H1 (cell line): ENCODE results near the gene DENND4A. TPM values are rescaled to one million over a fixed set of nuclear protein-coding genes. Genes with fewer than 3 reads are reported as not detected.

Source experiments
- CTCF ChIA-PET: fragments of 300-600 bp; sonication (Branson Sonifier 250); formaldehyde crosslinking; loops from one replicate; lab custom pipeline; 2021; ENCODE audit not compliant: partially characterized antibody; lab: Charles Lee
- POLR2A ChIA-PET: fragments of 300-600 bp; sonication (Branson Sonifier 250); formaldehyde crosslinking; loops from one replicate; lab custom pipeline; 2021; ENCODE audit warnings: inconsistent platforms; ENCODE audit not compliant: partially characterized antibody; lab: Charles Lee
- DNase-seq, 2 experiments: peaks; one replicate each; pipeline versions ENCODE4 v3.0.0 to v3.0.0-alpha.2; 2010 to 2022; ENCODE audit warnings: low spot score in 2 of 2, low read depth in 1 of 2, mixed read lengths in 1 of 2
- FAIRE-seq: peaks from 2 replicates; lab custom pipeline; 2011; peaks lifted over from hg19 to GRCh38; lab: Jason Lieb, UNC
- H2AFZ ChIP-seq: 2 replicates; pipeline ENCODE4 v1.8.1; 2012; ENCODE audit warnings: low read length, inconsistent platforms
- H2AK5ac ChIP-seq: 2 replicates; pipeline ENCODE4 v1.6.1; 2013; ENCODE audit warnings: low read depth, low read length
- H2BK120ac ChIP-seq: replicated peaks from 2 replicates; pipeline ENCODE3; 2013; ENCODE audit warnings: low read depth, low read length, inconsistent platforms
- H2BK12ac ChIP-seq: 2 replicates; pipeline ENCODE4 v1.6.1; 2013; ENCODE audit warnings: low read depth, low read length
- H2BK15ac ChIP-seq: 2 replicates; pipeline ENCODE4 v1.6.1; 2013; ENCODE audit warnings: low read length
- H2BK20ac ChIP-seq: 2 replicates; pipeline ENCODE4 v1.6.1; 2013; ENCODE audit warnings: low read length
- H2BK5ac ChIP-seq: 2 replicates; pipeline ENCODE4 v1.6.1; 2013; ENCODE audit warnings: low read depth, low read length
- H3K14ac ChIP-seq: 2 replicates; pipeline ENCODE4 v1.6.1; 2013; ENCODE audit warnings: inconsistent platforms; ENCODE audit not compliant: insufficient read length
- H3K18ac ChIP-seq: 2 replicates; pipeline ENCODE4 v1.6.1; 2013; ENCODE audit warnings: low read length; ENCODE audit errors: extremely low read depth
- H3K23ac ChIP-seq: 2 replicates; pipeline ENCODE4 v1.6.1; 2013; ENCODE audit warnings: inconsistent platforms; ENCODE audit not compliant: insufficient read length
- H3K23me2 ChIP-seq: 2 replicates; pipeline ENCODE4 v1.6.1; 2013; ENCODE audit warnings: low read depth, low read length
- H3K27ac ChIP-seq: 2 replicates; pipeline ENCODE4 v1.6.1; 2011; ENCODE audit warnings: low read depth, low read length, inconsistent platforms
- H3K27me3 ChIP-seq, 4 experiments: replicated peaks in 1 of 4; 1 replicate in 1 of 4; 2 replicates in 3 of 4; pipeline versions ENCODE4 v1.6.1 to v1.8.1; 2011 to 2013; ENCODE audit warnings: low read length in 3 of 4, mild to moderate bottlenecking in 3 of 4, inconsistent platforms in 2 of 4, mixed read lengths in 2 of 4, moderate library complexity in 1 of 4; ENCODE audit not compliant: control insufficient read depth in 3 of 4, insufficient read depth in 3 of 4; ENCODE audit errors: extremely low read depth in 1 of 4
- H3K36me3 ChIP-seq, 4 experiments: 2 replicates each; pipeline versions ENCODE4 v1.6.1 to v1.8.1; 2011 to 2013; ENCODE audit warnings: mild to moderate bottlenecking in 4 of 4, low read length in 3 of 4, moderate library complexity in 2 of 4, control low read depth in 1 of 4, inconsistent platforms in 1 of 4; ENCODE audit not compliant: insufficient read depth in 4 of 4, control insufficient read depth in 2 of 4
- H3K4ac ChIP-seq: replicated peaks from 2 replicates; pipeline ENCODE3; 2013; ENCODE audit warnings: low read length, low read depth, mixed read lengths, inconsistent platforms; ENCODE audit not compliant: insufficient read length
- H3K4me1 ChIP-seq, 4 experiments: replicated peaks in 1 of 4; 1 replicate in 1 of 4; 2 replicates in 3 of 4; pipeline versions ENCODE4 v1.6.1 to v1.8.1; 2011 to 2013; ENCODE audit warnings: low read length in 3 of 4, inconsistent platforms in 2 of 4, mixed read lengths in 1 of 4; ENCODE audit not compliant: insufficient read depth in 4 of 4, control insufficient read depth in 3 of 4
- H3K4me2 ChIP-seq, 2 experiments: 2 replicates each; pipeline versions ENCODE4 v1.6.1 to v1.8.1; 2011 to 2013; ENCODE audit warnings: low read depth in 2 of 2, low read length in 2 of 2, control low read depth in 1 of 2, inconsistent platforms in 1 of 2, mild to moderate bottlenecking in 1 of 2; ENCODE audit not compliant: insufficient read depth in 1 of 2
- H3K4me3 ChIP-seq, 4 experiments: fragments of 200-600, 300-600 bp in 1 of 4; sonication (generic), shearing (Covaris generic), sonication (Bioruptor Twin) in 1 of 4; 2 replicates each; pipeline versions ENCODE4 v1.5.1 to v1.8.1; 2011 to 2016; ENCODE audit warnings: low read length in 4 of 4, low read depth in 3 of 4, control low read depth in 2 of 4, inconsistent platforms in 2 of 4, mild to moderate bottlenecking in 2 of 4, mixed read lengths in 1 of 4, moderate library complexity in 1 of 4; ENCODE audit not compliant: insufficient read depth in 2 of 4; ENCODE audit errors: extremely low read depth in 1 of 4
- H3K56ac ChIP-seq: replicated peaks from 2 replicates; pipeline ENCODE3; 2013; ENCODE audit warnings: low read depth, mild to moderate bottlenecking, mixed read lengths, low read length, inconsistent platforms; ENCODE audit not compliant: insufficient read length
- H3K79me1 ChIP-seq: 2 replicates; pipeline ENCODE4 v1.6.1; 2013; ENCODE audit warnings: low read depth, low read length, control low read depth
- H3K79me2 ChIP-seq, 2 experiments: 2 replicates each; pipeline versions ENCODE4 v1.6.1 to v1.8.1; 2012 to 2013; ENCODE audit warnings: low read length in 2 of 2, mild to moderate bottlenecking in 2 of 2, inconsistent platforms in 1 of 2; ENCODE audit not compliant: insufficient read depth in 2 of 2, control insufficient read depth in 1 of 2
- H3K9ac ChIP-seq, 4 experiments: replicated peaks in 1 of 4; 1 replicate in 1 of 4; 2 replicates in 3 of 4; pipeline versions ENCODE4 v1.6.1 to v1.8.1; 2011 to 2013; ENCODE audit warnings: low read depth in 3 of 4, low read length in 3 of 4, control low read depth in 2 of 4, mild to moderate bottlenecking in 2 of 4, moderate library complexity in 2 of 4, inconsistent platforms in 1 of 4; ENCODE audit errors: extremely low read depth in 1 of 4
- H3K9me3 ChIP-seq, 2 experiments: 2 replicates each; pipeline versions ENCODE4 v1.6.1 to v1.8.1; 2012 to 2013; ENCODE audit warnings: mild to moderate bottlenecking in 2 of 2, moderate library complexity in 2 of 2, control low read depth in 1 of 2, inconsistent platforms in 1 of 2, low read depth in 1 of 2, low read length in 1 of 2, mixed read lengths in 1 of 2; ENCODE audit not compliant: insufficient read depth in 2 of 2
- H4K20me1 ChIP-seq, 2 experiments: replicated peaks in 1 of 2; 2 replicates each; pipeline versions ENCODE3 to v1.8.1; 2011 to 2013; ENCODE audit warnings: inconsistent platforms in 2 of 2, low read length in 2 of 2, mild to moderate bottlenecking in 1 of 2; ENCODE audit not compliant: insufficient read depth in 2 of 2, control insufficient read depth in 1 of 2
- H4K5ac ChIP-seq: 2 replicates; pipeline ENCODE4 v1.6.1; 2013; ENCODE audit warnings: low read length, low read depth, mixed read lengths, inconsistent platforms; ENCODE audit not compliant: insufficient read length
- H4K8ac ChIP-seq: 2 replicates; pipeline ENCODE4 v1.8.0; 2013; ENCODE audit warnings: mild to moderate bottlenecking, moderate library complexity, low read length, inconsistent platforms; ENCODE audit not compliant: insufficient read depth; ENCODE audit errors: extremely low read depth
- H4K91ac ChIP-seq: replicated peaks from 2 replicates; pipeline ENCODE3; 2013; ENCODE audit warnings: low read length, mixed read lengths, inconsistent platforms; ENCODE audit not compliant: insufficient read length
- CBX8 ChIP-seq: fragments of 300-800, 300-1000 bp; sonication (generic); IDR thresholded peaks from 2 replicates; pipeline ENCODE4 v1.7.1; 2016; ENCODE audit warnings: low read depth, low read length, borderline replicate concordance
- polyA plus RNA-seq, 7 experiments: library from polyadenylated mRNA; depleted of rRNA in 3 of 7; stranded (reverse) in 5 of 7; unstranded in 2 of 7; fragments of >200 nt in 5 of 7; fragments of 200-250 nt in 2 of 7; gene quantifications; 1 replicate in 5 of 7; 2 replicates in 1 of 7; 4 replicates in 1 of 7; pipeline versions ENCODE4 v1.2.1 to v1.2.3, GENCODE V29; 2011 to 2013; ENCODE audit warnings: missing spikeins in 2 of 7, mixed read lengths in 2 of 7
- total RNA-seq: library from RNA; stranded (reverse); fragmentation: NEBNext Ultra II Directional; extraction: Animal tissue kit (Norgen Biotek cat#: 25700); gene quantifications from 2 replicates; pipeline ENCODE4 v1.2.1, GENCODE V29; 2021

Gene DENND4A
- total and polyA plus RNA-seq, 2 of the 8 experiments (the other 6 are each of a cell fraction or from before 2014, with no cell fraction given): 1.3 to 4.7 TPM

DNA sequence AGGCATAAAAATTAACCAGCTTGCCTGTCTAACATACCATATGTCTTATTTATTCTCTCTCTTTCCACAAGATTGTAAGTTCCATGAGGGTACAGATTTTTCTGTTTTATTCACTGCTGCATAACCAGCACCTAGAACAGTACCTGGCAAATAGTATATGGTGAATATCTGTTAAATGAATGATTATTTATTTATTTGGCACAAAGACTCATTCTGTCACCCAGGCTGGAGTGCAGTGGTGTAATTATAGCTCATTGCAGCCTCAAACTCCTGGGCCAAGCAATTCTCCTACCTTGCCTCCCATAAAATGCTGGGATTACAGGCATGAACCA lies 24.9 kb downstream of the DENND4A start:
- H4K91ac ChIP-seq: no peak overlapping the region
- no peak overlapping the region for H3K23ac ChIP-seq
- no peaks in the 10 kb centered on the region for H3K36me3 ChIP-seq
- H3K4me1 ChIP-seq: no peaks in the 10 kb centered on the region
- H3K79me1 ChIP-seq: no peaks in the 10 kb centered on the region
- H3K79me2 ChIP-seq: no peaks in the 10 kb centered on the region
- no peaks in the 10 kb centered on the region for H3K27me3 ChIP-seq
- DNase-seq (no peak), FAIRE-seq (no peak)
- TF ChIP-seq CBX8: no peak
- no peaks in the 10 kb centered on the region for H3K23me2 ChIP-seq
- no peak overlapping the region for H2BK20ac ChIP-seq
- ChIA-PET CTCF (interaction anchor here (0.6 to 1.1 kb wide), 3 partner anchors 58 to 178 kb away, joined by 3 to 4 read pairs (median 3); no protein-coding TSS in a partner anchor), POLR2A (no interaction called here)
- no peak overlapping the region for H2BK15ac ChIP-seq
- no peak overlapping the region for H2BK5ac ChIP-seq
- H2AFZ ChIP-seq: no peak overlapping the region
- no peak overlapping the region for H4K5ac ChIP-seq
- no peak overlapping the region for H3K4ac ChIP-seq
- H3K27ac ChIP-seq: no peak overlapping the region
- no peak overlapping the region for H3K18ac ChIP-seq
- no peak overlapping the region for H3K56ac ChIP-seq
- no peaks in the 10 kb centered on the region for H4K20me1 ChIP-seq
- no peak overlapping the region for H3K14ac ChIP-seq
- H3K4me2 ChIP-seq: no peak overlapping the region
- H4K8ac ChIP-seq: no peak overlapping the region
- H2BK12ac ChIP-seq: no peak overlapping the region
- no peaks in the 10 kb centered on the region for H3K9me3 ChIP-seq
- H3K9ac ChIP-seq: no peak overlapping the region
- H3K4me3 ChIP-seq: no peak overlapping the region
- H2AK5ac ChIP-seq: no peak overlapping the region
- no peak overlapping the region for H2BK120ac ChIP-seq
